Stomach (tissue), 4 donors: ENCODE data around the gene LRRC37A3.
"Not testable (repeated sequence)": the region's sequence is repeated elsewhere in the genome, so short reads cannot be mapped to it uniquely, and the experiment has no call there.

Experiments used
- POLR2A ChIP-seq, 4 donors: fragments of 450-650 bp; IDR thresholded peaks; one replicate each; pipeline ENCODE4 v1.6.1; 2016; ENCODE audit warnings: antibody characterized with exemption in 4 of 4, control low read depth in 2 of 4, mild to moderate bottlenecking in 1 of 4, moderate library complexity in 1 of 4
- TF ChIP-seq, protein P1 (sequence below), 7 experiments: fragments of 450-650 bp in 4 of 7; fragments of 200-600 bp in 3 of 7; sonication (generic) in 3 of 7; IDR thresholded peaks; one replicate each; pipeline ENCODE4 v1.5.1; 2016 to 2019; ENCODE audit warnings: antibody characterized with exemption in 7 of 7, control low read depth in 2 of 7, mild to moderate bottlenecking in 1 of 7

DNA sequence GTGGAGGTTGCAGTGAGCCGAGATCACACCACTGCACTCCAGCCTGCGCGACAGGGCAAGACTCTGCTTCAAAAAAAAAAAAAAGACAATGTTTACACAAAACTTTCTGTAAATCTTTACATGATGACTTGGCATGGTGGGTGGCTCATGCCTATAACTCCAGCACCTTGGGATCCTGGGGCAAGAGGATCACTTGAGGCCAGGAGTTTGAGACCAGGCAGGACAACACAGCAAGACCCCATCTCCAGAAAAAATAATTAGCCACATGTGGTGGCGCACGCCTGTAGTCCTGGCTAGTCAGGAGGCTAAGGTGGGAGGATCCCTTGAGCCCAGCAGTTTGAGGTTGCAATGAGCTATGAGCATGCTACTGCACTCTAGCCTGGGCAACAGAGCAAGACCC is 15.2 kb downstream of the LRRC37A3 start:
- TF ChIP-seq, protein P1, sequence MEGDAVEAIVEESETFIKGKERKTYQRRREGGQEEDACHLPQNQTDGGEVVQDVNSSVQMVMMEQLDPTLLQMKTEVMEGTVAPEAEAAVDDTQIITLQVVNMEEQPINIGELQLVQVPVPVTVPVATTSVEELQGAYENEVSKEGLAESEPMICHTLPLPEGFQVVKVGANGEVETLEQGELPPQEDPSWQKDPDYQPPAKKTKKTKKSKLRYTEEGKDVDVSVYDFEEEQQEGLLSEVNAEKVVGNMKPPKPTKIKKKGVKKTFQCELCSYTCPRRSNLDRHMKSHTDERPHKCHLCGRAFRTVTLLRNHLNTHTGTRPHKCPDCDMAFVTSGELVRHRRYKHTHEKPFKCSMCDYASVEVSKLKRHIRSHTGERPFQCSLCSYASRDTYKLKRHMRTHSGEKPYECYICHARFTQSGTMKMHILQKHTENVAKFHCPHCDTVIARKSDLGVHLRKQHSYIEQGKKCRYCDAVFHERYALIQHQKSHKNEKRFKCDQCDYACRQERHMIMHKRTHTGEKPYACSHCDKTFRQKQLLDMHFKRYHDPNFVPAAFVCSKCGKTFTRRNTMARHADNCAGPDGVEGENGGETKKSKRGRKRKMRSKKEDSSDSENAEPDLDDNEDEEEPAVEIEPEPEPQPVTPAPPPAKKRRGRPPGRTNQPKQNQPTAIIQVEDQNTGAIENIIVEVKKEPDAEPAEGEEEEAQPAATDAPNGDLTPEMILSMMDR (IDR thresholded peaks at IDR 0.05), result not testable (repeated sequence)
- not testable (repeated sequence) for TF ChIP-seq POLR2A (IDR thresholded peaks at IDR 0.05)
